Activated naive CD4-positive, alpha-beta T cell treated with Interleukin-2 at 50 U/mL for 16 hours (primary cell): ENCODE data around the gene KIF26B.

Experiments
- DNase-seq: peaks from one replicate; pipeline ENCODE4 v3.0.0-alpha.2; 2020

KIF26B gene

GRCh38 chr1:245133995-245134715, 20.6 kb upstream of the KIF26B start:
- DNase-seq, result no peak

- DNase-seq, result no peak
Measured at GRCh38 chr1:245142171-245142798, 12.5 kb upstream of the KIF26B start.

GRCh38 chr1:245142976-245143375, 11.8 kb upstream of the KIF26B start:
- no peak for DNase-seq

GRCh38 chr1:245143849-245144248, 10.9 kb upstream of the KIF26B start:
- no peak for DNase-seq

- DNase-seq, result no peak
Measured at GRCh38 chr1:245148069-245148468, 6.7 kb upstream of the KIF26B start.

GRCh38 chr1:245148861-245149260, 5.9 kb upstream of the KIF26B start:
- no peak for DNase-seq

GRCh38 chr1:245153081-245153551, 1.7 kb upstream of the KIF26B start:
- peak; percentile 67 for DNase-seq

- DNase-seq, result peak; percentile 3
Measured at GRCh38 chr1:245153552-245154428, 995 bp upstream of the KIF26B start.

GRCh38 chr1:245155272-245156040, 671 bp downstream of the KIF26B start:
- DNase-seq, result no peak

- DNase-seq, result peak; percentile 77
Measured at GRCh38 chr1:245156041-245156735, 1.4 kb downstream of the KIF26B start.

GRCh38 chr1:245156736-245157505, 2.1 kb downstream of the KIF26B start:
- DNase-seq, result no peak

- no peak for DNase-seq
Measured at GRCh38 chr1:245158913-245159312, 4.1 kb downstream of the KIF26B start.

- DNase-seq, result no peak
Measured at GRCh38 chr1:245160288-245160687, 5.5 kb downstream of the KIF26B start.

- DNase-seq, result no peak
Measured at GRCh38 chr1:245160741-245161400, 6.1 kb downstream of the KIF26B start.

GRCh38 chr1:245161866-245162265, 7.1 kb downstream of the KIF26B start:
- no peak for DNase-seq

- no peak for DNase-seq
Measured at GRCh38 chr1:245166471-245166885, 11.7 kb downstream of the KIF26B start.

- DNase-seq, result no peak
Measured at GRCh38 chr1:245168086-245168485, 13.3 kb downstream of the KIF26B start.

- DNase-seq, result no peak
Measured at GRCh38 chr1:245168906-245169305, 14.1 kb downstream of the KIF26B start.

- DNase-seq, result no peak
Measured at GRCh38 chr1:245169376-245169775, 14.6 kb downstream of the KIF26B start.

- no peak for DNase-seq
Measured at GRCh38 chr1:245172026-245172425, 17.2 kb downstream of the KIF26B start.

GRCh38 chr1:245172829-245173228, 18.0 kb downstream of the KIF26B start:
- DNase-seq, result no peak
